ENCODE results near the gene C1D.

Gene C1D

GRCh38 chr2:68057658-68058396 is 5.0 kb downstream of the C1D start:
- DNase-seq = no peak

DNA sequence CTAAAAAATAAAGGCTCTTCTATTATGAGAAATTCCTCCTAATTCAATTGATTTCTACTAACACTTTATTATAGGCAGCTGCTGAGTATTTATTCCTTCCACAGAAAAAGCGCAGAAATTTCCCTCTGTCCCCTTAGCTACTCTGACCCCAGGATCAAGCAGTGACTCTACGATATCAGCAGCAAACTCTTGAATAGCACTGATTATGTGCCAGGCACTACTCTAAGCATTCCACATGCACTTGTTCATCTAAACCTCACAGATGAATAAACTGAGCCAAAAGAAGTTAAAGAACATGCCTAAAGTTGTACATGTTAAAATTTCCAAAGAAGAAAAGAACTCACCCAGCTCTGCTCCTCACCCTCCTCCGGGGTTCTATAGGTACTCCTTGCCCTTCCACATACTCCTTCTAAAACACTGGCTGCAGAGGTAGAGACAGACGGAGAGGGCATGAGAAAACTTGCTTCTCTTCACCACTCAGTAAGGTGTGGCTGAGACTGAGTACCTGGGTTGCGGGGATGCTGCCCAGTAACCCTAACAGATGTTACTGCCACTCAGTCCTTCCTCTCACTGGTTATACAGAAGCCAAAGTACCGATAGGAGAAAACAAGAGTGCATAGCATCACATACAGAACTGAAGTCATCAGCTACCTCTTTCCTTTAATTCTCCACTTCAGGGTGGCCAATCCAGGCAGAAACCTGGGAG is 9.9 kb downstream of the C1D start:
- no peak for DNase-seq

GRCh38 chr2:68050353-68050752 is 12.5 kb downstream of the C1D start:
- DNase-seq = no peak

DNA sequence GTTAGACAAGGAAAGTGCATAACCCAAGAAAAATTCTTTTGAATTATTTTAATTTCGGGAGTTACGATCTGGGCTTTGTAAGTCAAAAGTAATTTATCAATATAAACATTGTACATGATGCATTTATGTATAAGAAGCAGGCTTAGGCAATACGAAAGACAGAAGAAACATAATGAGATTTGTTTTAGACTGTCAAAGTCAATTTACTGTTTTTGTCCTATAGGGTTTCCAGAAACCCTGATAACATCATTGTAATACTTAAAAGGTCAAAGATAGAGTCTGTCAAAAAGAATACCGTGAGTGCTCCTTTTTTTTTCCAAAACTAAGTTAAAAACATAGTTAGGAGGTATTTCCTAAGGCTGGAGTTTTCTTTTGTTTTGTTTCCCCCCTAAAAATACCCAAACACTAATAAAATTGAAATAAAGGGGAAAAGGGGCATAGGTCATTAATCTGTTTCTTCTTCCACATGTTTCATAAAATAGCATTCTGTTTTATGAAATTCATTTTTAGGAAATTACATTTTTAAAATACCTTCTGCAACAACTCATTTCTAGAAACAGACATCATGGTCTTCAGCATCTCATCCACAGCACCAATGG is 16.1 kb downstream of the C1D start:
- no peak for DNase-seq

DNA sequence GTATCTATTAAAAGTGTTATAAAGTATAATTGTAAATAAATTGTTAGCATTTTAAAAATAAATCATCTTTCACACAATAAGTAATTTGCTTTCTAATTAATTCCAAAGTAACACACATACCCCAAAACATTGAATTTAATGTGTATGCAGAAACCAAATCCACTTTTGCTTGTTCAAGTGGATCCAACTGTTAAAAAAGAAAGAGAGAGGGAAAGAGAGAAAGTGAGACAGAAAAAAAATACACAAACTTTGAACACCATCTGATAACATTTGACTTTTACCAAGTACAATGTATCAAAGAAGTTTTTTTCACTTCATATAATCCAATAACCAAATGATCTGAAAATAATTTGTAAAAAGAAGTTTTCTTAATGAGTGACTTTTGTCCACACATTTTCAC is 16.6 kb downstream of the C1D start:
- no peak for DNase-seq

- DNase-seq = no peak
Observed at GRCh38 chr2:68045342-68045741, 17.5 kb downstream of the C1D start.

DNA sequence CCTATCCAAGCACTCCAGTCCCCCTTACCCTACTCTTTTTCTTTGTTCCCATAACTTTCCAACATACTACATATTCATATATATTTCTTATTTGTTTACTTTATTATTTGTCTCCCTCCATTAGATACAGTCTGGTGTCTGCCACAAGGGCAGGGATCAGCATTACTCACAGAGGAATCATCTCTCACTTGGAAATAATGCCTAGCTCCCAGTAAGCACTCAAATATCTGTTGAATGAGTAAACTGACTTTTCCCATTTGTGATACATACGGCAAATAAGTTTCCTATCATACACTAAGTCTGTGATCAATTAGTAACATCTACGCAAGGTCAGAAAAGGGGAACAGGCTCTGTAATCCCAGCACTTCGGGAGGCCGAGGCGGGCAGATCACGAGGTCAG is 18.7 kb downstream of the C1D start:
- DNase-seq = no peak

DNA sequence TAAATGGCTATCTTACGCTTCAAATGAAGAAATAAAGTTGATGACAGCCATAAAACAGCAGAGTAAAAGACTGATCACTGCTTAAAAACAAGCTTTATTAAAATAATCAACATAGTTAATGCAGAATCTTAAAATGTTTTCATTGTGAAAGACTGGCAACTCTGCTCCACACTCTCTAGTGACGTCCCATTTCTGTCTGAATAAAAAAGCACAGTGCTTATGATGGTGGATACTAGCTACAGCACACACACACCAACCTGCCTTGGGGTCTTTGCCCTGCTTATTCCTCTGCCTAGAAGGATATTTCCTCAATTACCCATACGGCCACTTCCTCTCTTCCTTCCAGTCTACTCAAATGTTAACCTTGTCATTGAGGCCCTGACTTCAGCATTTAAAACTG is 19.1 kb downstream of the C1D start:
- no peak for DNase-seq

DNA sequence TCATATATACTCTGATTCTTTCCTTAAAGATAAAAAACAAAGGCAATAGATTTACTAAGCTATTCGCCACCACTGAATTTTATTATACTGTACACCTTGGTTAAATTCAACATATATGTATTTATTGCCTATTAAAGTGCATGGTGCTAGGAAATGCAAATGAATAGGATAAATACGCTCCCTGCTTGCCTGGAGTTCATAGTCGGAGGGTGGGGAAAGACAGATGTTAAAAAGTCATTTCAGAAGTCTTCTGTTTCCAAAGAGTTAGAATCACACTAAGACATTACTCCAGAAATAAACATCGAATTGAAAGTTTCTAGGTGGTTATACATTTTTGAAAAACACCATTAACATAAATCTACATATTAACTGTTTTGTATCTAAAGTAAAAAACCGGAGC is 19.8 kb downstream of the C1D start:
- no peak for DNase-seq

- no peak for DNase-seq
Observed at GRCh38 chr2:68041704-68042245, 21.0 kb downstream of the C1D start.

DNA sequence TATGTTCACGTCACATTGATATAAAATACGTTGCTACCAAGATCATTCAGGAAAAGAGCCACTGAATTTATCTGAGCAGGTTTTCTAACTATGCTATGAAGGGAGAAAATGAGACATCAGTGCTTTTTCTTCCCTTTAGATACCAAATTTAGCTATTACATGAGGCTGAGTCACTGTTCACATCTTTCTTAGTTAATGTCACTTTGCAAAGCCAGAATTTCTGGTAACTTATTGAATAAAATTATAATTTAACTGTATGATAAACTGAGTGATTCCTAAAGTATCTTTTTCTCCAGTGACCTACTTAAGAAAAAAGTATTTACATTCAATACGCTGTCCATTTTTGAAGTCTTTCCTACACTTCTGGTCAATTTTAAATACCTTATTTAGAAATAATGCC is 22.7 kb downstream of the C1D start:
- no peak for DNase-seq

DNA sequence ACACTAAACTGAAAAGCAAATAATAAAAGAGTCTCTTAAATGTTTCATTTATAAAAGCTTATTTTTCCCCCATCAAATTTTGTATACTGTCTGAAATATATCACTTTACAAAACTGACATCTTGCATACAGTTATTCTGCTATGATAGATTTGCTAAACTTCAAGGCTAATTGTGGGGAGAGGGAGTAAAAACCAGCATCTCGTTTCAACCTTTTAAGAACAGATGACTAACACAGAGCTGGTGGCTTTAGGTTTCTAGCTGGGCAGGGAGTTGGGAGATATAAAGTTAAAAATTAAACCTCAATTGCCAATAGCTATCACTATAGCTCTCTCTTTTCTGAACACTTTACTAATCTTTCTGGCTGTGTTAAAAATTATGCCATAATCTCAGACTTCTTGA is 23.5 kb downstream of the C1D start:
- DNase-seq = no peak

DNA sequence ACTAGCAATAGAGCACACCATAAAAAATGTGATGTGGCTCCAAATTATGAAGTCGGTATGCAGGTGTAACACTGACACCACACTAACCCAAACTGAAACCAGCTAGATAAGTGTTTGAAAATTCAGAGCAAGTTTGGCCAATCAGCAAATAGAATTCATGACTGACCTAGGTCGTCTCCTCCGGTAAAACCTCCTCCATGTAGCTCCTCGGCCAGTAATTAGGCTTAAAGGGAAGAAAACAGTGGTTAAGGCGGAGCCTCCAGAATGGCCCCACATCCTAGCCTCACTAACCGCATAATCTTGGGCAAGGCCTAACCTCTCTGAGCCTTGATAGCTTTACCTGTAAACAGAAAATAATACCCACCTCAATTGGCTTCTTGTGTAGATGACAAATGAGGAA is 30.1 kb downstream of the C1D start:
- DNase-seq = no peak

- DNase-seq = peak in 2 of 6 experiments; percentile 17 to 23
Observed at GRCh38 chr2:68031542-68032160, 31.2 kb downstream of the C1D start.

DNA sequence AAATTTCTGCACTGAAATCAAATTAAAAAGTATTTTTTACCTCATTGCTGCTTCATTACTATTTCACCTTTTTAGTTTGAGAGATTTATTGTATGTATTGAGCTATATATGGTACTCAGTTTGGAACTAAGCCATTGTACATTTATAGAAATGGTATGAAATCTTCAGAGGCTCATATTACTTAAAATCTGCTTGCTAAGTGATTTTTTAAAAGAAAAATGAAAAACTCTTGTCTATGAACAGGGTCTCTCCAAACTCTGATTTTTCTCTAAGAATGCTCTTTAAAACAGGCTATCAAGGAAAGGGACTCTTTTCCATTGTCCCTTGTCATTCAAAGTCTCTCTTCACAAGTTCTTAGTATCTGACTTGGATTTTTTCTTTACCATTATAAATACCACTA is 31.8 kb downstream of the C1D start:
- DNase-seq = no peak

DNA sequence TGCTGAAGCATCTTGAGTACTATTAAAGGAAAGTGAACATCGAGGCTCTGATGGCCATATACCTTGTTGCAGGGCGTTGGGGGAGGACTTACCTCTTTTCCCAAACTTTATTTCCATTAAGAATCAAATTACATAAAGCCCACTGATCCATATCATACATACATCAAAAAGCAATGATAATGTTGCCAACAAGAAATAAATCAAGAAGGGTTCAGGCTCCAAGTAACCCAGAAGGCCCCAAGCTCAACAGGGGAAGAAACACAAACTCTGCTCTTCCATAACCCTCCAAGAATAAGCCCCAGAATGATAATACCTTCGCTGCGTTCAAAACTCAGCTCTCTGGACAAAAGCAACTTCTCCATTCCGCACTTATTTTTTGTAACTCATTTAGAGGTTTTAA is 32.3 kb downstream of the C1D start:
- DNase-seq = no peak

DNA sequence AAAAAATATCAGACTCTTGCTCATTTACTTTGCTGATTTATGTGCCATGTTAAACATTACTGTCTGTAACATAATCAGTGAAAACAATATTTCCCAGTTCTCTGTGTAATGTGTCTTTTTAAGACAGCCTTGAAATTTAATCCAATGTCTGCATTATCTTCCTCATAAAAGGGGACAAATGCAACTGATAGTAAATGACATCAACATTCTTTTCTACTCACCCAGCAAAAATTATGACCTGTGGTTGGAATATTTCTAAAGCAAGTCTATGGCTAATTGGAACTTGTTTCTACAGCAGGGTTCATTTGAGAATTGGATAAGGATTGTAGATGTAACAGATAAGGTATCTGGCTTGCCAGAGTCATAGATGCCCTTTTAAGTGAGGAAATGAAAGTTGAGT is 34.8 kb downstream of the C1D start:
- no peak for DNase-seq

DNA sequence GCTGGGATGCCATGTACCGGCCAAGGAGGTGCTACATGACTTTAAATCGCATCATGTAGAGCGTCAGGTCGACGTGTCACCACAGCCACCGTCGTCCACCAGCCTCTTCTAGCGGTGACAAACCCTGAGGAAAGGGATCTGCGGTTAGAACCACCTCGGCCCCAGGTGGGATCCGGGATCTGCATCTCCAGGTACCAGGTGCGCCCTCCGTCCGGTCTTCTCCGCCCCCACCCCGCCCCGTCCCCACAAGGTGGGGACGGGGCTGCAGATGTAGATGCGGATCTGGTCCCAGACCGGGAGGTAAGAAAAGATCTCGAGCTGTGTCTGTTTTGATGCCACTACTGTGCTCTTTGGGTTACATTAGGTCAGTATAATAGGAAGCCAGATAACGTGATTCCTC is 38.4 kb downstream of the C1D start:
- DNase-seq = no peak

GRCh38 chr2:68023904-68024303 is 38.9 kb downstream of the C1D start:
- DNase-seq = no peak

DNA sequence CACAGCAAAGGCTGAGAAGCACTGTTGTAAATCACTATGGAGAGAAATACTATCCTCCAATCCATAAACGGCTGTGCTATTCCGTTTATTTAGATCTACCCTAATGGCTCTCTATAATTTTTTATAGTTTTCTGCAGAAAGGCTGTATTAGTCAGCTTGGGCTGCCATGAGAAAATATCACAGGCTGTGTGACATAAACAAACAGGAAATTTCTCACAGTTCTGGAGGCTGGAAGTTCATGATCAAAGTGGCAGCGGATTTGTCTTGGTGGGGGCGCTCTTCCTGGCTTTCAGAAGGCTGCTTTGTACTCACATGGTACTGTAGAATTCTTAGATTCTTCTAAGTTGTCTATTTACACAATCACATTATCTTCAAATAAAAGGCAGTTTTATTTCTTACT is 44.1 kb downstream of the C1D start:
- DNase-seq = no peak

DNA sequence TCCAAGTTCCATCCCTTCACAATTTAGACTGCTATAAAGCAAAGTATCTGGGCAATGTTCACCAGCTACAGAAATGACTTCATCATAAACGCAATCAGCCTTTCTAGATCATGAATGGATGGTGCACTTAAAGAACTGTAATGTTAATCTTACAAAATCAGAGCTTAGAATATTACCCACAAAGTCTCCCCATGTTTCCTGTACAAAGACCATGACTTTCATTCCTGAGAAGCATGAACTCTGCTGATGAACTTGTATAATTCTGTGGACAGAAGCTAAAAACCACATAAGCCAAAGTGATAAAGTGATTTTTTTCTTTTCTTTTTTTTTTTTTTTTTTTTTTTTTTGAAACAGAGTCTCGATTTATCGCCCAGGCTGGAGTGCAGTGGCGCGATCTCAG is 53.3 kb downstream of the C1D start:
- DNase-seq = no peak

- DNase-seq = no peak
Observed at GRCh38 chr2:68000170-68000825, 62.5 kb downstream of the C1D start.

- no peak for DNase-seq
Observed at GRCh38 chr2:67999332-67999731, 63.5 kb downstream of the C1D start.
